ENCODE data around the gene LYPD6B. TPM values are rescaled to one million over a fixed set of nuclear protein-coding genes. Genes with fewer than 3 reads are reported as not detected.

The LYPD6B gene
- total and polyA plus RNA-seq, 2 donors (not counting 1 experiment from before 2014, with no cell fraction given), result 1.5 to 2.7 TPM

DNA sequence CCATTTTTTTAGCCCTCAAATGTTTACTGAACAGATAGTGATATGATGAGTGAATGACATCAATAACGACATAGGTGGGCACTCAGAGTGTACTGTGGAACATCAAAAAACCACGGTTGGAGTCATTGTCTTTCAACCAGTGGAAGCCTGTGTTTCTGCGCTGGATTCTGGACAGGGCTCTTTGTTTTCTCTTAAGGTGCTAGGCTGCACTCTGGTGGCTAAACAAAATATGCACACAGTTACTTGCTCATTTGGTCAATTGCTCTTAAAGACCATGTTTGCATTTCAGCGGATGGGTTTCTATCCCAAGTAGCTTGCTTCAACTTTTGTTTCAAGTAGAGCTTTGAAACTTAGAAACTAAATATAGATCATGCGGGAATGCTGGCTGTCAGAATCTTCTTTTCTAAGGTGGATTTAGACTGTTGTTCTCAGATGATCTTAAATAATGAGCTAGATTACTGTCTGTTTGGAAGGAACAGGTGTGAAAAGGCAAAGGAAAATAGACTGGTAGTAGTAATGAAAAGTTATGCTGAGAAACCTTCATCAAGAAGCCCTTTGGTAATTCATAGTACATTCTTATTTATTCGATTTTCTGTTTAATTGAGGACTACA lies 48.5 kb upstream of the LYPD6B start:
- DNase-seq (peak; percentile 73), ATAC-seq (ENCODE audit: low read depth) (peak; percentile 68)
- no peak overlapping the region for H3K27ac Mint-ChIP-seq
- Histone ChIP-seq H3K4me1 (ENCODE audit: control insufficient read depth in 2 of 2, insufficient read depth in 2 of 2, low read length in 2 of 2) (no peaks in the 10 kb centered on the region), H3K4me2 (replicated peaks; ENCODE audit: low read depth, low read length, poor library complexity, severe bottlenecking) (no peak overlapping the region), H3K36me3 (replicated peaks in 1 of 2; ENCODE audit: control extremely low read depth in 1 of 2, control insufficient read depth in 1 of 2, extremely low read depth in 1 of 2, insufficient read depth in 2 of 2, low read length in 1 of 2) (no peaks in the 10 kb centered on the region), H3K4me3 (ENCODE audit: control extremely low read depth in 1 of 5, extremely low read depth in 1 of 5, insufficient read depth in 1 of 5, low read depth in 2 of 5, low read length in 4 of 5) (no peak overlapping the region), H3K27ac (ENCODE audit: low read length in 2 of 2) (no peak overlapping the region), H3K27me3 (replicated peaks in 1 of 4; ENCODE audit: control extremely low read depth in 1 of 4, control insufficient read depth in 3 of 4, insufficient read depth in 4 of 4, low read length in 3 of 4) (no peaks in the 10 kb centered on the region), H3K9me3 (ENCODE audit: control extremely low read depth in 1 of 3, control insufficient read depth in 2 of 3, insufficient read depth in 1 of 3, low read length in 2 of 3) (no peaks in the 10 kb centered on the region), H2AFZ (ENCODE audit: insufficient read depth, low read depth, low read length, poor library complexity, severe bottlenecking) (no peak overlapping the region), H3K9ac (ENCODE audit: low read length) (no peak overlapping the region), H3K79me2 (ENCODE audit: control insufficient read depth, insufficient read depth, low read length) (no peaks in the 10 kb centered on the region), H4K20me1 (ENCODE audit: control insufficient read depth, insufficient read depth, low read length, poor library complexity, severe bottlenecking) (no peaks in the 10 kb centered on the region)
- H3K9me3 Mint-ChIP-seq (ENCODE audit: insufficient read depth), result no peaks in the 10 kb centered on the region
- peaks cover 8% of the 10 kb centered on the region for H3K4me1 Mint-ChIP-seq
- intact Hi-C loops (cut with micrococcal nuclease), result loop anchor here (1.0 to 5.0 kb wide), 3 partner anchors 63 to 1001 kb away; no protein-coding TSS in a partner anchor
- peak; percentile 75 for TF ChIP-seq CTCF (IDR thresholded peaks at IDR 0.05)
- TF ChIP-seq EZH2 (IDR thresholded peaks at IDR 0.05; ENCODE audit: borderline replicate concordance, insufficient read depth, low read depth, low read length, poor library complexity, severe bottlenecking), result no peak
- CTCF ChIA-PET, result interaction anchor here (0.7 to 2.6 kb wide), 15 partner anchors 11 to 1052 kb away, joined by 3 to 20 read pairs (median 4); no protein-coding TSS in a partner anchor
- WGBS (ENCODE audit: insufficient coverage), result 32% methylated on average over 5 of the region's 6 CpGs
- H3K27me3 Mint-ChIP-seq, result no peaks in the 10 kb centered on the region
- H3K4me3 Mint-ChIP-seq, result no peak overlapping the region
- POLR2A ChIA-PET, result no interaction called here

- Histone ChIP-seq H3K4me2 (replicated peaks; ENCODE audit: low read depth, low read length, poor library complexity, severe bottlenecking) (no peak overlapping the region), H4K20me1 (ENCODE audit: control insufficient read depth, insufficient read depth, low read length, poor library complexity, severe bottlenecking) (no peaks in the 10 kb centered on the region), H3K4me1 (ENCODE audit: control insufficient read depth in 2 of 2, insufficient read depth in 2 of 2, low read length in 2 of 2) (no peaks in the 10 kb centered on the region), H3K36me3 (replicated peaks in 1 of 2; ENCODE audit: control extremely low read depth in 1 of 2, control insufficient read depth in 1 of 2, extremely low read depth in 1 of 2, insufficient read depth in 2 of 2, low read length in 1 of 2) (no peaks in the 10 kb centered on the region), H3K9ac (ENCODE audit: low read length) (no peak overlapping the region), H3K79me2 (ENCODE audit: control insufficient read depth, insufficient read depth, low read length) (no peaks in the 10 kb centered on the region), H3K9me3 (ENCODE audit: control extremely low read depth in 1 of 3, control insufficient read depth in 2 of 3, insufficient read depth in 1 of 3, low read length in 2 of 3) (no peaks in the 10 kb centered on the region), H3K27ac (ENCODE audit: low read length in 2 of 2) (no peak overlapping the region), H3K27me3 (replicated peaks in 1 of 4; ENCODE audit: control extremely low read depth in 1 of 4, control insufficient read depth in 3 of 4, insufficient read depth in 4 of 4, low read length in 3 of 4) (no peaks in the 10 kb centered on the region), H2AFZ (ENCODE audit: insufficient read depth, low read depth, low read length, poor library complexity, severe bottlenecking) (no peak overlapping the region), H3K4me3 (ENCODE audit: control extremely low read depth in 1 of 5, extremely low read depth in 1 of 5, insufficient read depth in 1 of 5, low read depth in 2 of 5, low read length in 4 of 5) (no peak overlapping the region)
- TF ChIP-seq EZH2 (IDR thresholded peaks at IDR 0.05; ENCODE audit: borderline replicate concordance, insufficient read depth, low read depth, low read length, poor library complexity, severe bottlenecking) (no peak), CTCF (IDR thresholded peaks at IDR 0.05) (no peak)
- H3K9me3 Mint-ChIP-seq (ENCODE audit: insufficient read depth), result no peaks in the 10 kb centered on the region
- peaks cover 8% of the 10 kb centered on the region for H3K4me1 Mint-ChIP-seq
- DNase-seq, result no peak
- ChIA-PET CTCF (interaction anchor here (0.7 to 2.6 kb wide), 6 partner anchors 9 to 1049 kb away, joined by 3 to 9 read pairs (median 4); no protein-coding TSS in a partner anchor), POLR2A (no interaction called here)
- WGBS (ENCODE audit: insufficient coverage), result 87% methylated on average over 5 of the region's 6 CpGs
- intact Hi-C loops (cut with micrococcal nuclease), result loop anchor here (1.0 to 5.0 kb wide), 3 partner anchors 64 to 1002 kb away; no protein-coding TSS in a partner anchor
- no peak for ATAC-seq (ENCODE audit: low read depth)
- H3K27me3 Mint-ChIP-seq, result no peaks in the 10 kb centered on the region
- no peak overlapping the region for H3K4me3 Mint-ChIP-seq
- no peak overlapping the region for H3K27ac Mint-ChIP-seq
Measured at GRCh38 chr2:148990968-148991367, 47.5 kb upstream of the LYPD6B start.

Data from B cell (primary cell).